GM12873 (cell line): ENCODE measurements around the gene RAPGEF2.

Source experiments
- TF ChIP-seq, protein P1 (sequence below): IDR thresholded peaks from 2 replicates; pipeline ENCODE4 v1.5.1; 2012; ENCODE audit warnings: low read depth, mild to moderate bottlenecking, moderate library complexity, low read length, control low read depth; ENCODE audit not compliant: insufficient read depth; ENCODE audit errors: missing control alignments

RAPGEF2 gene

GRCh38 chr4:159216834-159217233, 114.0 kb downstream of the RAPGEF2 start:
- TF ChIP-seq, protein P1, sequence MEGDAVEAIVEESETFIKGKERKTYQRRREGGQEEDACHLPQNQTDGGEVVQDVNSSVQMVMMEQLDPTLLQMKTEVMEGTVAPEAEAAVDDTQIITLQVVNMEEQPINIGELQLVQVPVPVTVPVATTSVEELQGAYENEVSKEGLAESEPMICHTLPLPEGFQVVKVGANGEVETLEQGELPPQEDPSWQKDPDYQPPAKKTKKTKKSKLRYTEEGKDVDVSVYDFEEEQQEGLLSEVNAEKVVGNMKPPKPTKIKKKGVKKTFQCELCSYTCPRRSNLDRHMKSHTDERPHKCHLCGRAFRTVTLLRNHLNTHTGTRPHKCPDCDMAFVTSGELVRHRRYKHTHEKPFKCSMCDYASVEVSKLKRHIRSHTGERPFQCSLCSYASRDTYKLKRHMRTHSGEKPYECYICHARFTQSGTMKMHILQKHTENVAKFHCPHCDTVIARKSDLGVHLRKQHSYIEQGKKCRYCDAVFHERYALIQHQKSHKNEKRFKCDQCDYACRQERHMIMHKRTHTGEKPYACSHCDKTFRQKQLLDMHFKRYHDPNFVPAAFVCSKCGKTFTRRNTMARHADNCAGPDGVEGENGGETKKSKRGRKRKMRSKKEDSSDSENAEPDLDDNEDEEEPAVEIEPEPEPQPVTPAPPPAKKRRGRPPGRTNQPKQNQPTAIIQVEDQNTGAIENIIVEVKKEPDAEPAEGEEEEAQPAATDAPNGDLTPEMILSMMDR: no peak

DNA sequence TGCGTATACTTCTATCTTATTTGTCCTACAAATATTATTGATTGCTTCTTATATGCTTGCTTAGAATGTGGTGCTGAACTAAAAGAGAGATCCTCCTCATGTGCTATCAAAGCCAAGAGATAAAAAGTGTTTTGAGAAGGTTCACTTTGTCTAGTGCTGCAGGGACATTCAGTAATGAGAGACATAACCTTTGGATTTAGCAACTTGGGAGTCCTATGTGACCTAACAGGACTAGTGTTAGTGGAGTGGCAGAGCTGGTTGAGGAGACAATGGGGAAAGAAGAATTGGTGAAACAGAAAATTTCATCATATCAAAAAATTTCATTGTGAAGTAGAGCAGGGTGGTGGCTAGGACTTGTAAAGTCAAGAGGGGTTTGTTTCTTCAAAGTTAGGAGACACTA, 117.0 kb downstream of the RAPGEF2 start:
- TF ChIP-seq, protein P1: no peak

GRCh38 chr4:159220353-159220752, 117.5 kb downstream of the RAPGEF2 start:
- TF ChIP-seq, protein P1: no peak

- TF ChIP-seq, protein P1: no peak
Observed at GRCh38 chr4:159221280-159221679, 118.4 kb downstream of the RAPGEF2 start.

- TF ChIP-seq, protein P1: no peak
Observed at GRCh38 chr4:159222043-159222552, 119.2 kb downstream of the RAPGEF2 start.

- TF ChIP-seq, protein P1: no peak
Observed at GRCh38 chr4:159224408-159224807, 121.5 kb downstream of the RAPGEF2 start.

DNA sequence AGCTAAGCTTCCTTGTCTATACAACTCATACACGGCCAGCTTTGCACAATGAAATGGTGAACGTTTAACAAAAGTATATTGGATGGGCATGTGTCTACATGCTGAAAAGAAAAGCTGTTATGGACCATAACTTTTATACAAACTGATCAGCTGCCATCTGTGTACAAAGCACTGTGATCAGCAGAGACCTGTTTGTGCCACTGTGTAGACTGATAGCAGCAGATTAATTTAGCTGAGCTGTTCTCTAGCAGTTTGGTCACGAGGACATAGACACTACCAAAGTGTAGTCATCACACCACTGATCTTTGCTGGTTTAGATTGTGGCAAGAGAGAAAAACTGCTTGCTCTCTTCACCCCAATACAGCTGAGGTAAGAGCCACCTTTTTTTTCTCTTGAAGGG, 124.5 kb downstream of the RAPGEF2 start:
- TF ChIP-seq, protein P1: no peak
